Adrenal gland (tissue), 5 donors: Measurements from ENCODE around the gene RBM33.

Experiments
- POLR2A ChIP-seq, 2 donors: fragments of 450-650 bp; IDR thresholded peaks; one replicate each; pipeline ENCODE4 v1.6.1; 2017; ENCODE audit warnings: antibody characterized with exemption in 2 of 2, mild to moderate bottlenecking in 2 of 2, moderate library complexity in 1 of 2
- TF ChIP-seq, protein P1 (sequence below), 6 experiments: fragments of 450-650 bp in 4 of 6; fragments of 200-600 bp in 2 of 6; sonication (generic) in 1 of 6; IDR thresholded peaks; 1 replicate in 5 of 6; 2 replicates in 1 of 6; pipeline versions ENCODE4 v1.5.1 to v1.8.0; 2016 to 2021; ENCODE audit warnings: antibody characterized with exemption in 6 of 6, mild to moderate bottlenecking in 2 of 6, moderate library complexity in 1 of 6
- donor health status: DM: no; HTN: no; CAD: no.

DNA sequence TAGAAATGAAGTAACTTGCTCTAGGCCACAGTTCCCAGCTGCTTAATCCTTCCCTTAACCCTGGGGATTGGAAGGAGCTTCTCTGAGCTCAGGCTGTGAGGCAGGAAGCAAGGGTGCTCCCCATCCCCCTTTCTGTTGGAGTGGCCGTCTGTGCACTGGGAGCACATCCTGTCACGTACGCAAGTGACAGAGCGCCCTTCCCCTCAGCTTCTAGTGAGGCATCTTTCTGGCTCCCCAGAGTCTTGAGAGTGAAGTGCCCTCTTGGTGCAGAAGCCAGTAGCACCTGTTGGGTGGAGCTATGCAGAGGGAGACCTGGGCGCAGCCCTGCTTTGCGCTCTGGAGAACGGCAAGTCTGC is 120.0 kb downstream of the RBM33 start:
- TF ChIP-seq, protein P1, sequence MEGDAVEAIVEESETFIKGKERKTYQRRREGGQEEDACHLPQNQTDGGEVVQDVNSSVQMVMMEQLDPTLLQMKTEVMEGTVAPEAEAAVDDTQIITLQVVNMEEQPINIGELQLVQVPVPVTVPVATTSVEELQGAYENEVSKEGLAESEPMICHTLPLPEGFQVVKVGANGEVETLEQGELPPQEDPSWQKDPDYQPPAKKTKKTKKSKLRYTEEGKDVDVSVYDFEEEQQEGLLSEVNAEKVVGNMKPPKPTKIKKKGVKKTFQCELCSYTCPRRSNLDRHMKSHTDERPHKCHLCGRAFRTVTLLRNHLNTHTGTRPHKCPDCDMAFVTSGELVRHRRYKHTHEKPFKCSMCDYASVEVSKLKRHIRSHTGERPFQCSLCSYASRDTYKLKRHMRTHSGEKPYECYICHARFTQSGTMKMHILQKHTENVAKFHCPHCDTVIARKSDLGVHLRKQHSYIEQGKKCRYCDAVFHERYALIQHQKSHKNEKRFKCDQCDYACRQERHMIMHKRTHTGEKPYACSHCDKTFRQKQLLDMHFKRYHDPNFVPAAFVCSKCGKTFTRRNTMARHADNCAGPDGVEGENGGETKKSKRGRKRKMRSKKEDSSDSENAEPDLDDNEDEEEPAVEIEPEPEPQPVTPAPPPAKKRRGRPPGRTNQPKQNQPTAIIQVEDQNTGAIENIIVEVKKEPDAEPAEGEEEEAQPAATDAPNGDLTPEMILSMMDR (IDR thresholded peaks at IDR 0.05): no peak
- TF ChIP-seq POLR2A (IDR thresholded peaks at IDR 0.05): no peak
